Uterus (tissue), 2 donors: ENCODE results near the gene ZFP69B.

Experiments used
- CTCF ChIP-seq, 4 experiments: fragments of 200-600 bp in 2 of 4; fragments of 450-650 bp in 2 of 4; sonication (generic) in 2 of 4; IDR thresholded peaks; one replicate each; pipeline ENCODE4 v1.5.1; 2016 to 2019; ENCODE audit warnings: antibody characterized with exemption in 4 of 4, mild to moderate bottlenecking in 2 of 4, moderate library complexity in 1 of 4
- POLR2A ChIP-seq, 2 donors: fragments of 450-650 bp; IDR thresholded peaks; one replicate each; pipeline ENCODE4 v1.6.1; 2016; ENCODE audit warnings: antibody characterized with exemption in 2 of 2, mild to moderate bottlenecking in 1 of 2, moderate library complexity in 1 of 2

- TF ChIP-seq POLR2A (IDR thresholded peaks at IDR 0.05) (no peak), CTCF (IDR thresholded peaks at IDR 0.05) (no peak)
Measured at GRCh38 chr1:40405812-40406211, 44.5 kb upstream of the ZFP69B start.
